IMR-90 (cell line): ENCODE measurements around the gene BRWD1. TPM values are rescaled to one million over a fixed set of nuclear protein-coding genes. Genes with fewer than 3 reads are reported as not detected.

Experiments
- ATAC-seq: fragments of 200-7000 bp; cut with Tn5 transposase; 2 replicates; pipeline ENCODE4 v1.9.1; 2020; ENCODE audit warnings: low read depth, mild to moderate bottlenecking, moderate library complexity
- BruUV-seq: library from RNA; stranded (reverse); fragments of 400-500 nt; replicated peaks from 2 replicates; lab custom pipeline; 2021; lab: Mats Ljungman, UMichigan
- CTCF ChIA-PET: fragments of 300-600 bp; formaldehyde crosslinking; extraction: SDS; loops from one replicate; lab custom pipeline; 2021; ENCODE audit warnings: antibody characterized with exemption; lab: Yijun Ruan, JAX
- POLR2A ChIA-PET: fragments of 300-600 bp; sonication (Branson Sonifier 250); formaldehyde crosslinking; loops from one replicate; lab custom pipeline; 2022; ENCODE audit warnings: antibody characterized with exemption; ENCODE audit not compliant: unreplicated experiment; lab: Charles Lee
- DNase-seq: peaks from one replicate; pipeline ENCODE4 v3.0.0; 2013
- H2AFZ ChIP-seq: replicated peaks from 2 replicates; pipeline ENCODE3; 2013; ENCODE audit warnings: low read length, mild to moderate bottlenecking; ENCODE audit not compliant: poor library complexity
- H2AK5ac ChIP-seq: 2 replicates; pipeline ENCODE4 v1.6.1; 2013; ENCODE audit warnings: low read depth, low read length, inconsistent platforms
- H2AK9ac ChIP-seq: replicated peaks from 2 replicates; pipeline ENCODE3; 2013; ENCODE audit warnings: mild to moderate bottlenecking, low read depth, low read length, moderate library complexity; ENCODE audit not compliant: poor library complexity
- H2BK120ac ChIP-seq: 2 replicates; pipeline ENCODE4 v1.6.1; 2013; ENCODE audit warnings: low read depth, low read length, inconsistent platforms
- H2BK15ac ChIP-seq: 3 replicates; pipeline ENCODE4 v1.6.1; 2013; ENCODE audit warnings: low read depth, low read length, inconsistent platforms
- H2BK20ac ChIP-seq: 2 replicates; pipeline ENCODE4 v1.6.1; 2013; ENCODE audit warnings: low read depth, mild to moderate bottlenecking, inconsistent platforms, low read length, moderate library complexity
- H2BK5ac ChIP-seq: 2 replicates; pipeline ENCODE4 v1.6.1; 2013; ENCODE audit warnings: mild to moderate bottlenecking, low read depth, low read length, inconsistent platforms; ENCODE audit not compliant: poor library complexity, severe bottlenecking
- H3K14ac ChIP-seq: replicated peaks from 2 replicates; pipeline ENCODE4 v1.6.1; 2013; ENCODE audit warnings: low read depth, low read length, inconsistent platforms
- H3K18ac ChIP-seq: 2 replicates; pipeline ENCODE4 v1.6.1; 2013; ENCODE audit warnings: low read depth, low read length, control low read depth
- H3K23ac ChIP-seq: 2 replicates; pipeline ENCODE4 v1.6.1; 2013; ENCODE audit warnings: low read depth, low read length, inconsistent platforms
- H3K27ac ChIP-seq: 2 replicates; pipeline ENCODE4 v1.5.1; 2013; ENCODE audit warnings: mild to moderate bottlenecking, control low read depth, low read length; ENCODE audit not compliant: insufficient read depth
- H3K27me3 ChIP-seq: 2 replicates; pipeline ENCODE4 v1.6.1; 2013; ENCODE audit warnings: low read length; ENCODE audit not compliant: control insufficient read depth, insufficient read depth
- H3K36me3 ChIP-seq: 2 replicates; pipeline ENCODE4 v1.6.1; 2013; ENCODE audit warnings: low read length, mixed read lengths; ENCODE audit not compliant: control insufficient read depth, insufficient read depth
- H3K4ac ChIP-seq: 2 replicates; pipeline ENCODE4 v1.6.1; 2013; ENCODE audit warnings: low read depth, low read length, inconsistent platforms
- H3K4me1 ChIP-seq: 2 replicates; pipeline ENCODE4 v1.6.1; 2013; ENCODE audit warnings: low read length, mixed read lengths; ENCODE audit not compliant: control insufficient read depth, insufficient read depth
- H3K4me2 ChIP-seq: 2 replicates; pipeline ENCODE4 v1.6.1; 2013; ENCODE audit warnings: low read depth, mild to moderate bottlenecking, control low read depth, low read length, moderate library complexity
- H3K4me3 ChIP-seq: 2 replicates; pipeline ENCODE4 v1.5.1; 2013; ENCODE audit warnings: low read depth, mild to moderate bottlenecking, control low read depth, low read length, moderate library complexity; ENCODE audit not compliant: insufficient read depth
- H3K56ac ChIP-seq: 2 replicates; pipeline ENCODE4 v1.6.1; 2013; ENCODE audit warnings: low read length, inconsistent platforms; ENCODE audit not compliant: insufficient read depth; ENCODE audit errors: extremely low read depth
- H3K79me1 ChIP-seq, 2 experiments: 2 replicates each; pipeline ENCODE4 v1.6.1; 2013; ENCODE audit warnings: low read length in 2 of 2, inconsistent platforms in 1 of 2, low read depth in 1 of 2
- H3K9ac ChIP-seq: 2 replicates; pipeline ENCODE4 v1.6.1; 2013; ENCODE audit warnings: low read depth, low read length, control low read depth
- H3K9me1 ChIP-seq: 2 replicates; pipeline ENCODE4 v1.6.1; 2013; ENCODE audit warnings: low read length, inconsistent platforms; ENCODE audit not compliant: insufficient read depth
- H3K9me3 ChIP-seq: 2 replicates; pipeline ENCODE4 v1.6.1; 2013; ENCODE audit warnings: low read length; ENCODE audit not compliant: control insufficient read depth, insufficient read depth
- H4K20me1 ChIP-seq: 2 replicates; pipeline ENCODE4 v1.6.1; 2013; ENCODE audit warnings: low read length, inconsistent platforms; ENCODE audit not compliant: insufficient read depth
- H4K5ac ChIP-seq: 2 replicates; pipeline ENCODE4 v1.6.1; 2013; ENCODE audit warnings: mild to moderate bottlenecking, low read depth, low read length, control low read depth
- H4K8ac ChIP-seq, 2 experiments: 2 replicates each; pipeline ENCODE4 v1.6.1; 2013; ENCODE audit warnings: low read depth in 2 of 2, low read length in 2 of 2, control low read depth in 1 of 2, inconsistent platforms in 1 of 2
- H4K91ac ChIP-seq: 2 replicates; pipeline ENCODE4 v1.6.1; 2013; ENCODE audit warnings: low read depth, low read length, inconsistent platforms; ENCODE audit not compliant: insufficient read depth
- BHLHE40 ChIP-seq: fragments of 150-350 bp; IDR thresholded peaks from 2 replicates; pipeline ENCODE4 v1.6.1; 2016; ENCODE audit warnings: mild to moderate bottlenecking, low read depth, low read length
- CTCF ChIP-seq: conservative IDR thresholded peaks from 2 replicates; pipeline ENCODE4 v1.5.1; 2012; ENCODE audit warnings: mild to moderate bottlenecking, low read depth, low read length, improper control_type of control experiment
- SMC3 ChIP-seq: fragments of 150-350 bp; IDR thresholded peaks from 2 replicates; pipeline ENCODE4 v1.6.1; 2016; ENCODE audit warnings: low read depth, mild to moderate bottlenecking, antibody characterized with exemption, low read length, moderate library complexity
- WGBS, 2 experiments: methylation state at CpG; one replicate each; pipeline versions ENCODE4 v1.1.5 to v1.1.7; 2013; ENCODE audit warnings: missing lambda C conversion rate in 2 of 2; ENCODE audit not compliant: insufficient read length in 1 of 2; ENCODE audit errors: extremely low coverage in 2 of 2; 5-methylcytosine and 5-hydroxymethylcytosine counted together
- dilution Hi-C: fragments of 300-500 bp; cut with HindIII; formaldehyde crosslinking; loops from one replicate; pipeline ENCODE4 v1.14.3; 2018; ENCODE audit warnings: low sequenced_read_pairs; ENCODE audit not compliant: unreplicated experiment
- in situ Hi-C: fragments of 300-500 bp; cut with MboI; formaldehyde crosslinking; loops from 3 replicates; pipeline ENCODE4 v1.14.3; 2019; ENCODE audit warnings: low sequenced_read_pairs, inconsistent platforms, mixed read lengths
- intact Hi-C: fragments of 100-400 bp; cut with micrococcal nuclease; formaldehyde crosslinking; loops from 2 replicates; pipeline ENCODE4 v1.10.0; 2022
- polyA plus RNA-seq, 3 experiments: library from polyadenylated mRNA; depleted of rRNA; stranded (reverse); fragments of >200 nt; gene quantifications; 2 replicates each; pipeline ENCODE4 v1.2.3, GENCODE V29; 2012; ENCODE audit warnings: low replicate concordance in 1 of 3
- total RNA-seq: library from RNA; depleted of rRNA; stranded (reverse); fragments of >200 nt; gene quantifications from 2 replicates; pipeline ENCODE4 v1.2.3, GENCODE V29; 2012

The BRWD1 gene
- total and polyA plus RNA-seq, 2 of the 4 experiments (the other 2 are of a cell fraction), result 6.7 to 28.7 TPM

DNA sequence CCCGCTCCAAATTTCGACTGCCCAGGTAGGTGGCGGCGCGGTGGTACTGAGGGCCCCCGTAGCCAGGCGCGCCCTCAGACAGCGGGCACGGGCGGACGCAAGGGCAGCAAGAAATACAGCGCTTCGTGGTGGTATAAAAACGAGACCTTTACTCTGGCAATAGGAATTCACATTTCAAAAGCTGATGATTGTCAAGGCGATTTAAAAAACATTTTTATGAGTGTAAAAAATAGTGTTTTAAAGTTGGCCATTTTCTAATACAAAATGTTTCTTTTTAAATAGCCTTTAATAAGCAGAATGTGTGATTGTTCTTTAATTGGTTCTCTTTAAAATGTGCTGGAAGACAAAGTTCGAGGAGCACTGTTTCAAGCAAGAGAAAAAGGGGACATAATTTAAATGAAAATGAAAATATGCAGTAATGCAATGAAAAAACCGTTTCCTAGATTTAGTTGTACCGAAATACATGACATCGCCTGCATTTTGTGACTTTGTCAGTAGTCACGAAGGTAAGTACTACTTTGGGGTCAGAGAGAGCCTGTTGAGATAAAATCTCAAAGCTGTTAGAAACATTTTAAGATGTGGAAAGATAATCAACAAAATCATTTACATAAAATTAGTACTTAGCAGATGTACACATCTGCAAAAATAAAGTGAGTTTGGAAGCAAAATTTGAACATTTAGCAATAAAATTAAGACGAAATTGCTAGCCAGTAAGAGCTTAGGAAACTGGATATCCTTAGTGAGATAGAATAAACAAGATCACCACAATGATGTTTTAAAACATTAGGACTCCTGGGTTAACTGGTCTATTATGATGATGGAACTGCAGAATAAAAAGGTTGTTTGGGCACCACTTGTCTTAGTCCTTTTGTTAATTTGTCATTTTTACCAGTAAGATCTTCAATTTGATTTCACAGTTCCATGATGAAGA, 129.1 kb downstream of the BRWD1 start:
- H4K8ac ChIP-seq, result peak overlapping the region; percentile 18 to 71; a peak in 2 of 4 replicates
- H3K9me1 ChIP-seq, result no peaks in the 10 kb centered on the region
- H2AK9ac ChIP-seq, result peak overlapping the region; percentile 74
- intact Hi-C loops (loop anchor here (5.0 kb wide), 2 partner anchors 203 to 263 kb away; partner anchors contain the start of gene LCA5L), in situ Hi-C loops (no loop called here), dilution Hi-C loops (no loop called here)
- no peaks in the 10 kb centered on the region for H3K27me3 ChIP-seq
- WGBS, 2 experiments, result 20% methylated on average over 2 of the region's 22 CpGs; no CpG with 5 or more reads in 1 of the 2 experiments
- POLR2A ChIA-PET, result interaction anchor here (0.6 kb wide), 2 partner anchors 10 to 16 kb away, joined by 3 to 8 read pairs; no protein-coding TSS in a partner anchor
- peak overlapping the region; percentile 14; the same call in 1 of the 2 replicates for H3K14ac ChIP-seq
- H2BK15ac ChIP-seq, result no peak overlapping the region
- H4K20me1 ChIP-seq, result peaks cover 6% of the 10 kb centered on the region; the same call in 1 of the 2 replicates
- no peaks in the 10 kb centered on the region for H3K9me3 ChIP-seq
- H3K4me1 ChIP-seq, result peaks cover 2% of the 10 kb centered on the region; the same call in 1 of the 2 replicates
- peak overlapping the region; percentile 30 for H3K4me2 ChIP-seq
- H2BK5ac ChIP-seq, result peak overlapping the region; percentile 25
- TF ChIP-seq CTCF, result no peak
- TF ChIP-seq SMC3, result no peak
- peak; percentile 58; the same call in 1 of the 2 replicates for TF ChIP-seq BHLHE40
- H3K36me3 ChIP-seq, result no peaks in the 10 kb centered on the region
- no peak overlapping the region for H2AK5ac ChIP-seq
- no peak overlapping the region for H3K18ac ChIP-seq
- DNase-seq (no peak), ATAC-seq (no peak)
- H4K5ac ChIP-seq, result no peak overlapping the region
- peak overlapping the region; percentile 58 for H3K23ac ChIP-seq
- CTCF ChIA-PET, result interaction anchor here (1.0 to 1.2 kb wide), 2 partner anchors 16 to 249 kb away, joined by 3 read pairs; no protein-coding TSS in a partner anchor
- no peak overlapping the region for H2BK20ac ChIP-seq
- peak overlapping the region; percentile 97 for H2AFZ ChIP-seq
- peaks cover 15 to 29% of the 10 kb centered on the region in 2 experiments for H3K79me1 ChIP-seq
- BruUV-seq, result no TSS peak
- peak overlapping the region; percentile 55 for H3K9ac ChIP-seq
- peak overlapping the region; percentile 61 for H3K27ac ChIP-seq
- H3K4ac ChIP-seq, result peak overlapping the region; percentile 42; the same call in 1 of the 2 replicates
- peak overlapping the region; percentile 92 for H3K4me3 ChIP-seq
- H3K56ac ChIP-seq, result peak overlapping the region; percentile 22; the same call in 1 of the 2 replicates
- no peak overlapping the region for H4K91ac ChIP-seq
- H2BK120ac ChIP-seq, result no peak overlapping the region
